Heart left ventricle (tissue), 16 donors: Measurements from ENCODE around the gene POLR3A. TPM values are rescaled to one million over a fixed set of nuclear protein-coding genes. Genes with fewer than 3 reads are reported as not detected.

Experiments used
- ATAC-seq, 4 donors: fragments of 200-7000 bp; cut with Tn5 transposase; one replicate each; pipeline ENCODE4 v1.9.1; 2020 to 2022; ENCODE audit warnings: moderate library complexity in 4 of 4, mild to moderate bottlenecking in 3 of 4, moderate number of reproducible peaks in 1 of 4
- DNase-seq, 5 donors: peaks; one replicate each; pipeline ENCODE4 v3.0.0-alpha.2; 2020
- H3K27ac ChIP-seq, 12 donors: fragments of 200-600 bp; sonication (generic) in 4 of 12; one replicate each; pipeline versions ENCODE4 v1.5.0 to v1.8.0; 2016 to 2022; ENCODE audit warnings: mild to moderate bottlenecking in 2 of 12
- H3K27me3 ChIP-seq, 9 donors: fragments of 200-600 bp; sonication (generic) in 2 of 9; one replicate each; pipeline versions ENCODE4 v1.5.1 to v1.8.0; 2016 to 2022; ENCODE audit warnings: mild to moderate bottlenecking in 3 of 9
- H3K36me3 ChIP-seq, 9 donors: fragments of 200-600 bp; sonication (generic) in 2 of 9; one replicate each; pipeline versions ENCODE4 v1.5.0 to v1.8.0; 2018 to 2022; ENCODE audit warnings: mild to moderate bottlenecking in 2 of 9
- H3K4me1 ChIP-seq, 12 donors: fragments of 200-600 bp; sonication (generic) in 4 of 12; one replicate each; pipeline versions ENCODE4 v1.5.0 to v1.8.0; 2016 to 2022; ENCODE audit warnings: mild to moderate bottlenecking in 3 of 12
- H3K4me3 ChIP-seq, 12 donors: fragments of 200-600 bp; sonication (generic) in 4 of 12; one replicate each; pipeline versions ENCODE4 v1.5.0 to v1.8.0; 2017 to 2022; ENCODE audit warnings: mild to moderate bottlenecking in 9 of 12, moderate library complexity in 4 of 12
- H3K9me3 ChIP-seq, 12 donors: fragments of 200-600 bp; sonication (generic) in 4 of 12; one replicate each; pipeline versions ENCODE4 v1.5.0 to v1.8.0; 2016 to 2022; ENCODE audit warnings: mild to moderate bottlenecking in 1 of 12
- POLR2A ChIP-seq, 2 donors: fragments of 450-650 bp; IDR thresholded peaks; one replicate each; pipeline ENCODE4 v1.6.1; 2017; ENCODE audit warnings: antibody characterized with exemption in 2 of 2, mild to moderate bottlenecking in 2 of 2, moderate library complexity in 2 of 2
- WGBS, 4 donors: extraction: QIAGEN DNeasy Blood & Tissue Kit in 2 of 4; methylation state at CpG; one replicate each; pipeline versions ENCODE4 v1.1.5 to v1.1.7; 2013 to 2018; 5-methylcytosine and 5-hydroxymethylcytosine counted together
- intact Hi-C, 10 donors: fragments of 100-400 bp; cut with DNase I; formaldehyde crosslinking; loops; one replicate each; pipeline versions ENCODE4 v1.11.1 to v1.14.2; 2022
- polyA plus RNA-seq, 2 donors: library from polyadenylated mRNA; stranded (reverse); fragments of 200-250 nt; gene quantifications; one replicate each; pipeline ENCODE4 v1.2.3, GENCODE V29; 2013
- total RNA-seq, 9 donors: library from RNA; depleted of rRNA in 2 of 9; stranded (reverse); fragments of >200 nt in 2 of 9; fragmentation: NEBNext Ultra II Directional in 3 of 9; extraction: Animal tissue kit (Norgen Biotek cat#: 25700) in 3 of 9; gene quantifications; one replicate each; pipeline versions ENCODE4 v1.1.0 to v1.2.4, GENCODE V29; 2016 to 2023
- TF ChIP-seq, protein P1 (sequence below), 12 donors: fragments of 200-600 bp; sonication (generic) in 4 of 12; IDR thresholded peaks; one replicate each; pipeline versions ENCODE4 v1.5.0 to v1.8.0; 2018 to 2022; ENCODE audit warnings: antibody characterized with exemption in 12 of 12, mild to moderate bottlenecking in 5 of 12
- donor health status: ischemic (EF 13 %, LVEDD 7.1; RV severe dilation, severe dysfunction).
- donor health status: healthy with polysubstance abuse.
- donor health status: DM: no; HTN: yes; CAD: no.
- donor health status: DM: no; HTN: no; CAD: no.
- donor health status: ischemic (EF 25% LVEDD 6.9; RV normal size, moderate dysfunction).
- donor health status: ischemic (EF 25% LVEDD 5.7; RV mildly dilated, moderate dysfunction).
- donor health status: healthy.
- donor health status: DM: yes; HTN: yes; CAD: no.
- donor health status: ischemic (EF 35%, LVEDD 5.7; RV mildly dilated, moderate dysfunction).
- donor health status: nonischemic (EF 11% LVEDD 7.7; RV severe dilation, severe dysfunction).
- donor health status: DM: yes; HTN: yes; CAD: no.
- donor health status: PGD.
- donor health status: ischemic (EF 29% LVEDD 5.4; RV normal size, mild dysfunction).
- donor health status: nonischemic (EF 23%, LVEDD 6.1; RV moderate dilation, normal function).

Gene POLR3A
- total and polyA plus RNA-seq, 11 donors: 3.8 to 12.9 (median 8.9) TPM

DNA sequence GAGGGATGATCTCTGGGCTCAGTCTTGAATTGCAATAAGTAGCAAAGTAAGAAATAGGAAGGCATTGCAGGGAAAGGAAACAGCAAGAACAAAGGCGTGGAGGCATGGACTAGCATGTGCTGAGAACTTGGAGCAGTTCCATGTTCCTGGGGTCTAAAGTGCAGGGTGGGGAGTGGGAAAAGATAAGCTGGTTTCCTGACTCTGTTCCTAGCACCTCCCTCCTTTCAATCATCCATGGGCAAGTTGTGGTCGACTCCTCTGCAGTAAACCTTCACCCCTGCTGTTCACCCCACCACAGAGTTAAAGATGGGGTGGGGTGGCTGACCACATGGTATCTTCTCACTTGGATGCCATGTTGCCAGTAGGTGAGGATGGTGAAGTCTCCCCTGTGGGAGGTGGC, 33.9 kb upstream of the POLR3A start:
- TF ChIP-seq POLR2A (IDR thresholded peaks at IDR 0.05): no peak
- TF ChIP-seq, protein P1, sequence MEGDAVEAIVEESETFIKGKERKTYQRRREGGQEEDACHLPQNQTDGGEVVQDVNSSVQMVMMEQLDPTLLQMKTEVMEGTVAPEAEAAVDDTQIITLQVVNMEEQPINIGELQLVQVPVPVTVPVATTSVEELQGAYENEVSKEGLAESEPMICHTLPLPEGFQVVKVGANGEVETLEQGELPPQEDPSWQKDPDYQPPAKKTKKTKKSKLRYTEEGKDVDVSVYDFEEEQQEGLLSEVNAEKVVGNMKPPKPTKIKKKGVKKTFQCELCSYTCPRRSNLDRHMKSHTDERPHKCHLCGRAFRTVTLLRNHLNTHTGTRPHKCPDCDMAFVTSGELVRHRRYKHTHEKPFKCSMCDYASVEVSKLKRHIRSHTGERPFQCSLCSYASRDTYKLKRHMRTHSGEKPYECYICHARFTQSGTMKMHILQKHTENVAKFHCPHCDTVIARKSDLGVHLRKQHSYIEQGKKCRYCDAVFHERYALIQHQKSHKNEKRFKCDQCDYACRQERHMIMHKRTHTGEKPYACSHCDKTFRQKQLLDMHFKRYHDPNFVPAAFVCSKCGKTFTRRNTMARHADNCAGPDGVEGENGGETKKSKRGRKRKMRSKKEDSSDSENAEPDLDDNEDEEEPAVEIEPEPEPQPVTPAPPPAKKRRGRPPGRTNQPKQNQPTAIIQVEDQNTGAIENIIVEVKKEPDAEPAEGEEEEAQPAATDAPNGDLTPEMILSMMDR (IDR thresholded peaks at IDR 0.05): no peak
- intact Hi-C loops: loop anchor here in 1 of 10 donors (10.0 kb wide), 1 partner anchor 212 kb away; no protein-coding TSS in a partner anchor
- Histone ChIP-seq H3K36me3 (no peaks in the 10 kb centered on the region), H3K27ac (no peak overlapping the region), H3K4me3 (no peak overlapping the region), H3K9me3 (no peaks in the 10 kb centered on the region), H3K27me3 (no peaks in the 10 kb centered on the region), H3K4me1 (no peaks in the 10 kb centered on the region)
- 63 to 78% (median 71%) methylated on average over 2 of the region's 2 CpGs for WGBS, 4 donors
- DNase-seq (no peak), ATAC-seq (no peak)

DNA sequence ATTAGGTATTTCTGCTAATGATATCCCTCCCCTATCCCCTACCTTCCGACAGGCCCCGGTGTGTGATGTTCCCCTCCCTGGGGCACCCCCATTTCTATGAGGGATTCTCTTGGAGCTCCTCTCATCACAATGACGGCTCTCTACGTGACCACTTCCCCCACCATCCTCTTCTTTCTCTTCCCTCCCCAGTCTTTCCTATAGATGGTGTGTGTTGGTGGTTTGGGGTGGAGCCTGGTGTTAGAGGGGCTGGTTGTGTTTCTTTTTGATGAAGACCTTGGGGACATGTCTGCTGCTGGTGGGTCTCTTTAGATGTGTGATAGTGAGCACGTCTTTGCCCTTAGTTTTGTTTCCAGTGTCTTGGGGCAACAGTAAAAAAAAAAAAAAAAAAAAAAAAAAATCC, 33.0 kb upstream of the POLR3A start:
- WGBS, 4 donors: 67 to 92% (median 82%) methylated on average over 5 of the region's 5 CpGs
- DNase-seq: no peak
- H3K36me3 ChIP-seq: no peaks in the 10 kb centered on the region
- H3K27ac ChIP-seq: no peak overlapping the region
- ATAC-seq: no peak
- TF ChIP-seq, protein P1 (IDR thresholded peaks at IDR 0.05): no peak
- TF ChIP-seq POLR2A (IDR thresholded peaks at IDR 0.05): no peak
- H3K4me1 ChIP-seq: no peaks in the 10 kb centered on the region
- H3K4me3 ChIP-seq: no peak overlapping the region
- intact Hi-C loops: loop anchor here in 1 of 10 donors (10.0 kb wide), 1 partner anchor 213 kb away; no protein-coding TSS in a partner anchor
- no peaks in the 10 kb centered on the region for H3K27me3 ChIP-seq
- H3K9me3 ChIP-seq: no peaks in the 10 kb centered on the region

DNA sequence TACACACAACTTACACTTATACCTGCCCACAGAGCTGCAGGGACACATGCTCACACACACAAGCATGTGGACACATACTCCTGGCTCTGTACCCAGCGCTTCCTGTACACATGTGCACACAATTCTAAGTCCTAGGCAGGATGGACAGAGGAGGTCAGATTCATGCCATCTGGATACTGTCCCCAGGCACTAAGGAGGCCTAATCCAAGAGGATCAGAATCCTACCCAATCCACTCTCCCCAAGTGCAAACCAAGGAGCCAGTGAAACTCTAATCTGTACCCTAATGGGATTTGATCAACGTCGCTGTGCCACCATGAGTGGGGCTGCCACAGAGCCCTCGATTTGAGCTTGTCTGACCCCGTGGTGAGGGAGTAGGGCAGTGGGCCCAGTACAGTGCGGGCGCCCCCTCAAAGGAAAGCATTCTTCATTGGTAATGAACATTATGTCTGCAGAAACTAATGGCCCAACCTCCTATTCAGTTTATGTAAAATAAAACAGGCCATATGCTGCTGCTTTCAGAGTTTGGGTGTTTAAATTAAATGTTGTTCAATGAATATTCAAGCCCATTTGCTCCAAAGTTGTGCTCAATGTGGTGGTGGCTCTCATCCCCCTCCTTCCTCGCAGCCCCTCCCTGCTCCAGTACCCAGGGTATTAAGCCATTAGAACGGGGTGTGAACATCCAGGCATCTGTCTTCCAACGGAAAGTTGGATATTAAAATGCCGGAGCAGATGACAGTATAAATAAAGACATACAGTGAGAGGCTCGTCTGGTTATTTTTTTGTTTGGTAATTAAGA, 30.8 kb upstream of the POLR3A start:
- Histone ChIP-seq H3K27ac (no peak overlapping the region), H3K4me1 (no peaks in the 10 kb centered on the region), H3K27me3 (no peaks in the 10 kb centered on the region), H3K36me3 (no peaks in the 10 kb centered on the region), H3K9me3 (no peaks in the 10 kb centered on the region), H3K4me3 (no peak overlapping the region)
- WGBS, 4 donors: 86 to 90% (median 88%) methylated on average over 12 of the region's 12 CpGs
- intact Hi-C loops: loop anchor here in 1 of 10 donors (10.0 kb wide), 1 partner anchor 215 kb away; no protein-coding TSS in a partner anchor
- ATAC-seq (no peak), DNase-seq (no peak)
- TF ChIP-seq, protein P1 (IDR thresholded peaks at IDR 0.05): no peak
- no peak for TF ChIP-seq POLR2A (IDR thresholded peaks at IDR 0.05)

DNA sequence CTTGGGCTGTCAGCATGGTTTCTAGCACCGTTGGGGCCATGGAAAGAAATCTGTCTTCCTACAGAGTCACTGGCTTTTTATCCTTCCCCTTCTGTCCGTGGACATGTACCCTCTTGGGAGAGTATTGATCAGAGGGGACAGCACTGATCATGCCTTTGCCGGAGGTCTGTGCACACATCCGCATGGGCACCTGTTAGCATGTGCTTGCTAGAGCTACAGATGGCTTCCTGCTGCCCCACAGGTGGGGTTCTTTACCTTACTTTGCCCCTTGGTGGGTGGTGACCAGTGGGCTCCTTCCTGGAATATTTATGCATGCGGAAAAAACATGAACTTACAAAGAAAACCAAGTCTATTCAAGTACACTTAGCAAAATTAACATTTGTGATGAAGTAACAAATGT, 29.2 kb upstream of the POLR3A start:
- H3K27me3 ChIP-seq: no peaks in the 10 kb centered on the region
- H3K36me3 ChIP-seq: no peaks in the 10 kb centered on the region
- ATAC-seq (no peak), DNase-seq (no peak)
- peaks cover 0 to 3% (median 0%) of the 10 kb centered on the region in 12 donors for H3K4me1 ChIP-seq
- TF ChIP-seq, protein P1 (IDR thresholded peaks at IDR 0.05): no peak
- TF ChIP-seq POLR2A (IDR thresholded peaks at IDR 0.05): no peak
- H3K27ac ChIP-seq: no peak overlapping the region
- intact Hi-C loops: no loop called here
- no peak overlapping the region for H3K4me3 ChIP-seq
- H3K9me3 ChIP-seq: no peaks in the 10 kb centered on the region
- 67 to 81% (median 76%) methylated on average over 5 of the region's 5 CpGs for WGBS, 4 donors
